K562 (cell line): Measurements from ENCODE around the gene MSL2.
"Not testable (repeated sequence)": the region's sequence is repeated elsewhere in the genome, so short reads cannot be mapped to it uniquely, and the experiment has no call there.

ENCODE experiments used
- BMI1 ChIP-seq: fragments of 150-350 bp; IDR thresholded peaks from 2 replicates; pipeline ENCODE4 v1.6.1; 2014; ENCODE audit warnings: low read length
- FOS ChIP-seq: IDR thresholded peaks from 3 replicates; pipeline ENCODE4 v1.6.1; 2011; ENCODE audit not compliant: insufficient read length; ENCODE audit errors: extremely low read depth
- MYC ChIP-seq, 2 experiments: fragments of 250-450 bp in 1 of 2; sonication (Bioruptor Pico) in 1 of 2; IDR thresholded peaks; 2 replicates each; pipeline versions ENCODE4 v1.5.1 to v1.6.1; 2012 to 2021; ENCODE audit warnings: low read depth in 2 of 2, borderline replicate concordance in 1 of 2, improper control_type of control experiment in 1 of 2, low read length in 1 of 2, mild to moderate bottlenecking in 1 of 2, moderate library complexity in 1 of 2
- RCOR1 ChIP-seq, 2 experiments: IDR thresholded peaks; 2 replicates each; pipeline ENCODE4 v1.6.1; 2012; ENCODE audit warnings: low read depth in 2 of 2, low read length in 2 of 2, borderline replicate concordance in 1 of 2, improper control_type of control experiment in 1 of 2
- ZKSCAN1 ChIP-seq: fragments of 150-350 bp; IDR thresholded peaks from 2 replicates; pipeline ENCODE4 v1.6.1; 2016; ENCODE audit warnings: low read depth, low read length
- ZNF143 ChIP-seq: sonication (generic); formaldehyde crosslinking; IDR thresholded peaks from 2 replicates; pipeline ENCODE4 v1.9.0; 2022; ENCODE audit warnings: mild to moderate bottlenecking, missing genetic modification reagents
- ZNF589 ChIP-seq: fragments of 200-800 bp; sonication (Bioruptor generic); IDR thresholded peaks from 2 replicates; pipeline ENCODE4 v1.6.1; 2016; ENCODE audit warnings: low read depth, missing genetic modification characterization, missing compliant biosample characterization
- TF ChIP-seq, protein P1 (sequence below): fragments of 450-650 bp; IDR thresholded peaks from 2 replicates; pipeline ENCODE4 v1.7.0; 2016; ENCODE audit warnings: borderline replicate concordance
- TF ChIP-seq, protein P2 (sequence below), 2 experiments: fragments of 450-650 bp; formaldehyde crosslinking in 1 of 2; IDR thresholded peaks; 2 replicates each; pipeline versions ENCODE4 v1.4.0 to v1.6.1; 2014 to 2020; ENCODE audit warnings: mild to moderate bottlenecking in 2 of 2, borderline replicate concordance in 1 of 2, low read depth in 1 of 2
- TF ChIP-seq, protein P3 (sequence below): conservative IDR thresholded peaks from 2 replicates; pipeline ENCODE4 v1.6.1; 2011; ENCODE audit warnings: low read depth, mild to moderate bottlenecking, low read length; ENCODE audit not compliant: control insufficient read depth
- TF ChIP-seq, protein P4 (sequence below), 3 experiments: IDR thresholded peaks in 2 of 3; conservative IDR thresholded peaks in 1 of 3; 2 replicates each; pipeline ENCODE4 v1.5.1; 2011 to 2012; ENCODE audit warnings: low read length in 3 of 3, mild to moderate bottlenecking in 3 of 3, control low read depth in 2 of 3, improper control_type of control experiment in 1 of 3, inconsistent platforms in 1 of 3, low read depth in 1 of 3, mixed read lengths in 1 of 3, moderate library complexity in 1 of 3; ENCODE audit not compliant: insufficient read depth in 2 of 3

DNA sequence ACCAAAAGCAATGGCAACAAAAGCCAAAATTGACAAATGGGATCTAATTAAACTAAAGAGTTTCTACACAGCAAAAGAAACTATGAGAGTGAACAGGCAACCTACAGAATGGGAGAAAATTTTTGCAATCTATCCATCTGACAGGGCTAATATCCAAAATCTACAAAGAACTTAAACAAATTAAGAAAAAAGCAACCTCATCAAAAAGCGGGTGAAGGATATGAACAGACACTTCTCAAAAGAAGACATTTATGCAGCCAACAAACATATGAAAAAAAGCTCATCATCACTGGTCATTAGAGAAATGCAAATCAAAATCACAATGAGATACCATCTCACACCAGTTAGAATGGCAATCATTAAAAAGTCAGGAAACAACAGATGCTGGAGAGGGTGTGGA lies 76.8 kb downstream of the MSL2 start:
- TF ChIP-seq FOS; BMI1; ZNF143; RCOR1 (IDR thresholded peaks at IDR 0.05; ENCODE audit: borderline replicate concordance in 1 of 2, low read depth in 2 of 2, low read length in 2 of 2); ZKSCAN1; MYC (IDR thresholded peaks at IDR 0.05; ENCODE audit: low read depth, low read length); MYC (CRISPR knock-in tag; IDR thresholded peaks at IDR 0.05; ENCODE audit: borderline replicate concordance, low read depth); ZNF589 (CRISPR knock-in tag): not testable (repeated sequence)
- TF ChIP-seq, protein P1, sequence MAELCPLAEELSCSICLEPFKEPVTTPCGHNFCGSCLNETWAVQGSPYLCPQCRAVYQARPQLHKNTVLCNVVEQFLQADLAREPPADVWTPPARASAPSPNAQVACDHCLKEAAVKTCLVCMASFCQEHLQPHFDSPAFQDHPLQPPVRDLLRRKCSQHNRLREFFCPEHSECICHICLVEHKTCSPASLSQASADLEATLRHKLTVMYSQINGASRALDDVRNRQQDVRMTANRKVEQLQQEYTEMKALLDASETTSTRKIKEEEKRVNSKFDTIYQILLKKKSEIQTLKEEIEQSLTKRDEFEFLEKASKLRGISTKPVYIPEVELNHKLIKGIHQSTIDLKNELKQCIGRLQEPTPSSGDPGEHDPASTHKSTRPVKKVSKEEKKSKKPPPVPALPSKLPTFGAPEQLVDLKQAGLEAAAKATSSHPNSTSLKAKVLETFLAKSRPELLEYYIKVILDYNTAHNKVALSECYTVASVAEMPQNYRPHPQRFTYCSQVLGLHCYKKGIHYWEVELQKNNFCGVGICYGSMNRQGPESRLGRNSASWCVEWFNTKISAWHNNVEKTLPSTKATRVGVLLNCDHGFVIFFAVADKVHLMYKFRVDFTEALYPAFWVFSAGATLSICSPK, result not testable (repeated sequence)
- TF ChIP-seq, protein P2, sequence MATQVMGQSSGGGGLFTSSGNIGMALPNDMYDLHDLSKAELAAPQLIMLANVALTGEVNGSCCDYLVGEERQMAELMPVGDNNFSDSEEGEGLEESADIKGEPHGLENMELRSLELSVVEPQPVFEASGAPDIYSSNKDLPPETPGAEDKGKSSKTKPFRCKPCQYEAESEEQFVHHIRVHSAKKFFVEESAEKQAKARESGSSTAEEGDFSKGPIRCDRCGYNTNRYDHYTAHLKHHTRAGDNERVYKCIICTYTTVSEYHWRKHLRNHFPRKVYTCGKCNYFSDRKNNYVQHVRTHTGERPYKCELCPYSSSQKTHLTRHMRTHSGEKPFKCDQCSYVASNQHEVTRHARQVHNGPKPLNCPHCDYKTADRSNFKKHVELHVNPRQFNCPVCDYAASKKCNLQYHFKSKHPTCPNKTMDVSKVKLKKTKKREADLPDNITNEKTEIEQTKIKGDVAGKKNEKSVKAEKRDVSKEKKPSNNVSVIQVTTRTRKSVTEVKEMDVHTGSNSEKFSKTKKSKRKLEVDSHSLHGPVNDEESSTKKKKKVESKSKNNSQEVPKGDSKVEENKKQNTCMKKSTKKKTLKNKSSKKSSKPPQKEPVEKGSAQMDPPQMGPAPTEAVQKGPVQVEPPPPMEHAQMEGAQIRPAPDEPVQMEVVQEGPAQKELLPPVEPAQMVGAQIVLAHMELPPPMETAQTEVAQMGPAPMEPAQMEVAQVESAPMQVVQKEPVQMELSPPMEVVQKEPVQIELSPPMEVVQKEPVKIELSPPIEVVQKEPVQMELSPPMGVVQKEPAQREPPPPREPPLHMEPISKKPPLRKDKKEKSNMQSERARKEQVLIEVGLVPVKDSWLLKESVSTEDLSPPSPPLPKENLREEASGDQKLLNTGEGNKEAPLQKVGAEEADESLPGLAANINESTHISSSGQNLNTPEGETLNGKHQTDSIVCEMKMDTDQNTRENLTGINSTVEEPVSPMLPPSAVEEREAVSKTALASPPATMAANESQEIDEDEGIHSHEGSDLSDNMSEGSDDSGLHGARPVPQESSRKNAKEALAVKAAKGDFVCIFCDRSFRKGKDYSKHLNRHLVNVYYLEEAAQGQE (IDR thresholded peaks at IDR 0.05; ENCODE audit: borderline replicate concordance), result not testable (repeated sequence)
- TF ChIP-seq, protein P2 (CRISPR knock-in tag; IDR thresholded peaks at IDR 0.05; ENCODE audit: low read depth), result not testable (repeated sequence)
- TF ChIP-seq, protein P3, sequence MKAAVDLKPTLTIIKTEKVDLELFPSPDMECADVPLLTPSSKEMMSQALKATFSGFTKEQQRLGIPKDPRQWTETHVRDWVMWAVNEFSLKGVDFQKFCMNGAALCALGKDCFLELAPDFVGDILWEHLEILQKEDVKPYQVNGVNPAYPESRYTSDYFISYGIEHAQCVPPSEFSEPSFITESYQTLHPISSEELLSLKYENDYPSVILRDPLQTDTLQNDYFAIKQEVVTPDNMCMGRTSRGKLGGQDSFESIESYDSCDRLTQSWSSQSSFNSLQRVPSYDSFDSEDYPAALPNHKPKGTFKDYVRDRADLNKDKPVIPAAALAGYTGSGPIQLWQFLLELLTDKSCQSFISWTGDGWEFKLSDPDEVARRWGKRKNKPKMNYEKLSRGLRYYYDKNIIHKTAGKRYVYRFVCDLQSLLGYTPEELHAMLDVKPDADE, result not testable (repeated sequence)
- TF ChIP-seq, protein P4, sequence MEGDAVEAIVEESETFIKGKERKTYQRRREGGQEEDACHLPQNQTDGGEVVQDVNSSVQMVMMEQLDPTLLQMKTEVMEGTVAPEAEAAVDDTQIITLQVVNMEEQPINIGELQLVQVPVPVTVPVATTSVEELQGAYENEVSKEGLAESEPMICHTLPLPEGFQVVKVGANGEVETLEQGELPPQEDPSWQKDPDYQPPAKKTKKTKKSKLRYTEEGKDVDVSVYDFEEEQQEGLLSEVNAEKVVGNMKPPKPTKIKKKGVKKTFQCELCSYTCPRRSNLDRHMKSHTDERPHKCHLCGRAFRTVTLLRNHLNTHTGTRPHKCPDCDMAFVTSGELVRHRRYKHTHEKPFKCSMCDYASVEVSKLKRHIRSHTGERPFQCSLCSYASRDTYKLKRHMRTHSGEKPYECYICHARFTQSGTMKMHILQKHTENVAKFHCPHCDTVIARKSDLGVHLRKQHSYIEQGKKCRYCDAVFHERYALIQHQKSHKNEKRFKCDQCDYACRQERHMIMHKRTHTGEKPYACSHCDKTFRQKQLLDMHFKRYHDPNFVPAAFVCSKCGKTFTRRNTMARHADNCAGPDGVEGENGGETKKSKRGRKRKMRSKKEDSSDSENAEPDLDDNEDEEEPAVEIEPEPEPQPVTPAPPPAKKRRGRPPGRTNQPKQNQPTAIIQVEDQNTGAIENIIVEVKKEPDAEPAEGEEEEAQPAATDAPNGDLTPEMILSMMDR (IDR thresholded peaks at IDR 0.05 in 2 of 3, conservative IDR thresholded peaks at IDR 0.05 in 1 of 3; ENCODE audit: insufficient read depth in 2 of 3, low read depth in 1 of 3, low read length in 3 of 3), result not testable (repeated sequence)
